B cell (primary cell): ENCODE results near the gene ATP2A1. TPM values are rescaled to one million over a fixed set of nuclear protein-coding genes. Genes with fewer than 3 reads are reported as not detected.
"Not testable (repeated sequence)": the region's sequence is repeated elsewhere in the genome, so short reads cannot be mapped to it uniquely, and the experiment has no call there.

Experiments used
- ATAC-seq: fragments of 200-7000 bp; cut with Tn5 transposase; one replicate; pipeline ENCODE4 v1.10.0; 2021; ENCODE audit warnings: low read depth, mild to moderate bottlenecking, moderate number of reproducible peaks, moderate library complexity
- CTCF ChIA-PET: fragments of 350-600 bp; sonication (Branson Sonifier 250); formaldehyde crosslinking; loops from one replicate; lab custom pipeline; 2021; ENCODE audit warnings: antibody characterized with exemption, inconsistent platforms; lab: Charles Lee
- POLR2A ChIA-PET: fragments of 350-600 bp; sonication (Branson Sonifier 250); formaldehyde crosslinking; loops from one replicate; lab custom pipeline; 2021; ENCODE audit warnings: antibody characterized with exemption; lab: Charles Lee
- DNase-seq: peaks from one replicate; pipeline ENCODE4 v3.0.0; 2013
- H2AFZ ChIP-seq: 2 replicates; pipeline ENCODE4 v1.6.1; 2012; ENCODE audit warnings: mild to moderate bottlenecking, low read depth, low read length; ENCODE audit not compliant: insufficient read depth, poor library complexity, severe bottlenecking
- H3K27ac ChIP-seq, 2 donors: 1 replicate in 1 of 2; 2 replicates in 1 of 2; pipeline ENCODE4 v1.5.1; 2012 to 2013; ENCODE audit warnings: low read length in 2 of 2, mild to moderate bottlenecking in 2 of 2, moderate library complexity in 1 of 2
- H3K27me3 ChIP-seq, 4 experiments: fragments of 200-600 bp in 1 of 4; sonication (generic) in 1 of 4; replicated peaks in 1 of 4; 1 replicate in 2 of 4; 2 replicates in 2 of 4; pipeline versions ENCODE4 v1.6.1 to v1.7.0; 2013 to 2016; ENCODE audit warnings: low read length in 3 of 4, mild to moderate bottlenecking in 2 of 4, mixed read lengths in 1 of 4, moderate library complexity in 1 of 4; ENCODE audit not compliant: insufficient read depth in 4 of 4, control insufficient read depth in 3 of 4; ENCODE audit errors: control extremely low read depth in 1 of 4
- H3K36me3 ChIP-seq, 2 experiments: replicated peaks in 1 of 2; 1 replicate in 1 of 2; 2 replicates in 1 of 2; pipeline versions ENCODE4 v1.6.1 to v1.7.1; 2013; ENCODE audit warnings: low read length in 1 of 2; ENCODE audit not compliant: insufficient read depth in 2 of 2, control insufficient read depth in 1 of 2; ENCODE audit errors: control extremely low read depth in 1 of 2, extremely low read depth in 1 of 2
- H3K4me1 ChIP-seq, 2 donors: fragments of 200-600 bp in 1 of 2; sonication (generic) in 1 of 2; 1 replicate in 1 of 2; 2 replicates in 1 of 2; pipeline versions ENCODE4 v1.5.1 to v1.6.1; 2013 to 2017; ENCODE audit warnings: low read length in 2 of 2; ENCODE audit not compliant: control insufficient read depth in 2 of 2, insufficient read depth in 2 of 2
- H3K4me2 ChIP-seq: replicated peaks from 2 replicates; pipeline ENCODE3; 2012; ENCODE audit warnings: mild to moderate bottlenecking, low read depth, low read length; ENCODE audit not compliant: poor library complexity, severe bottlenecking
- H3K4me3 ChIP-seq, 5 experiments: fragments of 200-600 bp in 1 of 5; sonication (generic) in 1 of 5; 1 replicate in 3 of 5; 2 replicates in 2 of 5; pipeline versions ENCODE4 v1.5.1 to v1.7.0; 2011 to 2016; ENCODE audit warnings: low read length in 4 of 5, mild to moderate bottlenecking in 4 of 5, low read depth in 2 of 5, control low read depth in 1 of 5, moderate library complexity in 1 of 5; ENCODE audit not compliant: insufficient read depth in 1 of 5; ENCODE audit errors: control extremely low read depth in 1 of 5, extremely low read depth in 1 of 5
- H3K79me2 ChIP-seq: fragments of 200-600 bp; sonication (generic); one replicate; pipeline ENCODE4 v1.6.0; 2016; ENCODE audit warnings: low read length; ENCODE audit not compliant: control insufficient read depth, insufficient read depth
- H3K9ac ChIP-seq: fragments of 200-600 bp; sonication (generic); 2 replicates; pipeline ENCODE4 v1.6.1; 2017; ENCODE audit warnings: mild to moderate bottlenecking, low read length, moderate library complexity
- H3K9me3 ChIP-seq, 3 donors: one replicate each; pipeline versions ENCODE4 v1.6.1 to v1.7.1; 2013; ENCODE audit warnings: low read length in 2 of 3; ENCODE audit not compliant: control insufficient read depth in 2 of 3, insufficient read depth in 1 of 3; ENCODE audit errors: control extremely low read depth in 1 of 3
- H4K20me1 ChIP-seq: 2 replicates; pipeline ENCODE4 v1.6.0; 2012; ENCODE audit warnings: mild to moderate bottlenecking, low read length; ENCODE audit not compliant: insufficient read depth, control insufficient read depth, poor library complexity, severe bottlenecking
- H3K27ac Mint-ChIP-seq: one replicate; pipeline ENCODE4 v1.8.0; 2021; ENCODE audit warnings: mixed read lengths
- H3K27me3 Mint-ChIP-seq: one replicate; pipeline ENCODE4 v1.8.0; 2021; ENCODE audit warnings: mixed read lengths
- H3K4me1 Mint-ChIP-seq: one replicate; pipeline ENCODE4 v1.8.0; 2021; ENCODE audit warnings: mixed read lengths
- H3K4me3 Mint-ChIP-seq: one replicate; pipeline ENCODE4 v1.8.0; 2021; ENCODE audit warnings: mixed read lengths
- H3K9me3 Mint-ChIP-seq: one replicate; pipeline ENCODE4 v1.8.0; 2022; ENCODE audit warnings: mixed read lengths; ENCODE audit not compliant: insufficient read depth
- EZH2 ChIP-seq: IDR thresholded peaks from 2 replicates; pipeline ENCODE4 v1.6.1; 2012; ENCODE audit warnings: borderline replicate concordance, low read depth, mild to moderate bottlenecking, moderate library complexity, low read length; ENCODE audit not compliant: insufficient read depth, poor library complexity, severe bottlenecking
- WGBS: methylation state at CpG from one replicate; pipeline ENCODE4 v1.1.5; 2013; ENCODE audit warnings: missing lambda C conversion rate; ENCODE audit not compliant: insufficient coverage; 5-methylcytosine and 5-hydroxymethylcytosine counted together
- intact Hi-C: fragments of 100-400 bp; cut with micrococcal nuclease; formaldehyde crosslinking; loops from one replicate; pipeline ENCODE4 v1.10.0; 2022
- polyA plus RNA-seq: library from polyadenylated mRNA; depleted of rRNA; stranded (reverse); fragments of >200 nt; gene quantifications from 2 replicates; pipeline ENCODE4 v1.2.3, GENCODE V29; 2012
- total RNA-seq, 2 donors: library from RNA; stranded (reverse); fragments of 120-200 nt in 1 of 2; gene quantifications; 1 replicate in 1 of 2; 2 replicates in 1 of 2; pipeline versions ENCODE4 v1.2.3 to v1.2.4, GENCODE V29; 2013 to 2022
- TF ChIP-seq, protein P1 (sequence below): fragments of 200-600 bp; IDR thresholded peaks from one replicate; pipeline ENCODE4 v1.8.0; 2022; ENCODE audit warnings: antibody characterized with exemption, mild to moderate bottlenecking

ATP2A1 gene
- total and polyA plus RNA-seq, 2 donors (not counting 1 experiment from before 2014, with no cell fraction given) = 0.31 to 0.84 TPM

DNA sequence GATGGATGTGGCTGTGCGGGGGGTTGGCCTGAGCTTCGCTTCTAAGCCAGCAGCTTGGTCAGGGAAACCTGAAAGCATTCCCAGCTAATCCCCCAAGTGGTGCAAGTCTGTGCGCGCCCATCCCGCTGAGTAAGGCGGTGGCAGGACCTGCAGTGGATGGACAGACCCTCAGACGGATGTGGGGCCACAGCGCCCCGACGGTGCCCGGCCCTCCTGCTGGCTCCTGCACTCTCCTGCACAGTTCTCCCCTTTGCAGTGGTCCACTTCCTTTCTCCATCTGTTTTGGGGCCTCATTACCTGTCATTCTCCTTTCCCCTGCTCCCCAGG, 2.3 kb downstream of the ATP2A1 start:
- H3K4me2 ChIP-seq = peak overlapping the region; percentile 100
- H3K9ac ChIP-seq = peak overlapping the region; percentile 90
- WGBS = 40% methylated on average over 10 of the region's 11 CpGs
- ChIA-PET CTCF (interaction anchor here (1.1 to 2.9 kb wide), 3 partner anchors 45 to 64 kb away, joined by 3 to 23 read pairs (median 4); no protein-coding TSS in a partner anchor), POLR2A (interaction anchor here (0.6 to 2.2 kb wide), 3 partner anchors 17 to 51 kb away, joined by 3 to 8 read pairs (median 7); partner anchors contain the start of gene CD19)
- no peak for TF ChIP-seq EZH2
- TF ChIP-seq, protein P1, sequence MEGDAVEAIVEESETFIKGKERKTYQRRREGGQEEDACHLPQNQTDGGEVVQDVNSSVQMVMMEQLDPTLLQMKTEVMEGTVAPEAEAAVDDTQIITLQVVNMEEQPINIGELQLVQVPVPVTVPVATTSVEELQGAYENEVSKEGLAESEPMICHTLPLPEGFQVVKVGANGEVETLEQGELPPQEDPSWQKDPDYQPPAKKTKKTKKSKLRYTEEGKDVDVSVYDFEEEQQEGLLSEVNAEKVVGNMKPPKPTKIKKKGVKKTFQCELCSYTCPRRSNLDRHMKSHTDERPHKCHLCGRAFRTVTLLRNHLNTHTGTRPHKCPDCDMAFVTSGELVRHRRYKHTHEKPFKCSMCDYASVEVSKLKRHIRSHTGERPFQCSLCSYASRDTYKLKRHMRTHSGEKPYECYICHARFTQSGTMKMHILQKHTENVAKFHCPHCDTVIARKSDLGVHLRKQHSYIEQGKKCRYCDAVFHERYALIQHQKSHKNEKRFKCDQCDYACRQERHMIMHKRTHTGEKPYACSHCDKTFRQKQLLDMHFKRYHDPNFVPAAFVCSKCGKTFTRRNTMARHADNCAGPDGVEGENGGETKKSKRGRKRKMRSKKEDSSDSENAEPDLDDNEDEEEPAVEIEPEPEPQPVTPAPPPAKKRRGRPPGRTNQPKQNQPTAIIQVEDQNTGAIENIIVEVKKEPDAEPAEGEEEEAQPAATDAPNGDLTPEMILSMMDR = no peak
- H3K9me3 ChIP-seq = no peaks in the 10 kb centered on the region
- intact Hi-C loops = loop anchor here (1.0 kb wide), 2 partner anchors 34 to 45 kb away; partner anchors contain the start of genes RABEP2 and TUFM
- H4K20me1 ChIP-seq = no peaks in the 10 kb centered on the region
- peaks cover 13 to 17% of the 10 kb centered on the region in 2 donors for H3K4me1 ChIP-seq
- no peak overlapping the region for H3K27ac ChIP-seq
- H2AFZ ChIP-seq = peak overlapping the region; percentile 100
- peak; percentile 9 for DNase-seq
- H3K36me3 ChIP-seq = no peaks in the 10 kb centered on the region
- H3K4me3 ChIP-seq = peak overlapping the region in 4 of 5 experiments; percentile 72 to 94 (median 87)
- Mint-ChIP-seq H3K27ac (no peak overlapping the region), H3K9me3 (no peaks in the 10 kb centered on the region), H3K4me3 (peak overlapping the region; percentile 92), H3K27me3 (peaks cover 6% of the 10 kb centered on the region), H3K4me1 (peaks cover 15% of the 10 kb centered on the region)
- no peaks in the 10 kb centered on the region for H3K79me2 ChIP-seq
- no peak for ATAC-seq
- peaks cover 0 to 8% (median 1%) of the 10 kb centered on the region in 4 experiments for H3K27me3 ChIP-seq

DNA sequence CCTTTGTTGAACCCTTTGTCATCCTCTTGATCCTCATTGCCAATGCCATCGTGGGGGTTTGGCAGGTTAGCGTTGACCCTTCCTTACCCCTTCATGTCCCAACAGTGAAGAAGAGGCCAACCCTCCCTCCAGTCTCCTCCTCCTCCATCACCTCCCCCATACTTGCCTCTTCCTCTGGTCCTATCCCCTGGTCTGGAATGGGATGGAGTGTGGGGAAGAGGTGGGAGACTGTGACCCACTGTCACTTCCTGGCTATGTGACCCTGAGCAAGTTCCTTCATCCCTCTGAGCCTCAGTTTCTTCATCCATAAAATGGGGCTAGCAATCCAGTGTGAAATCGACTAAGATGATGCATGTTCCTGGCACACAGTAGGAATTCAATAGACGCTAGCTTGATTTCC, 2.7 kb downstream of the ATP2A1 start:
- 71% methylated on average over 1 of the region's 4 CpGs for WGBS
- no peak for ATAC-seq
- no peak overlapping the region for H3K4me2 ChIP-seq
- Mint-ChIP-seq H3K4me3 (peak overlapping the region; percentile 92), H3K4me1 (peaks cover 15% of the 10 kb centered on the region), H3K27ac (no peak overlapping the region), H3K27me3 (peaks cover 6% of the 10 kb centered on the region), H3K9me3 (no peaks in the 10 kb centered on the region)
- no peaks in the 10 kb centered on the region for H3K9me3 ChIP-seq
- DNase-seq = no peak
- TF ChIP-seq, protein P1 = no peak
- TF ChIP-seq EZH2 = no peak
- POLR2A ChIA-PET = interaction anchor here (1.4 kb wide), 1 partner anchor 38 kb away, joined by 3 read pairs; no protein-coding TSS in a partner anchor
- CTCF ChIA-PET = interaction anchor here (1.4 kb wide), 1 partner anchor 61 kb away, joined by 3 read pairs; no protein-coding TSS in a partner anchor
- peaks cover 13 to 17% of the 10 kb centered on the region in 2 donors for H3K4me1 ChIP-seq
- H3K4me3 ChIP-seq = no peak overlapping the region
- no peaks in the 10 kb centered on the region for H3K79me2 ChIP-seq
- no peak overlapping the region for H3K9ac ChIP-seq
- intact Hi-C loops = loop anchor here (1.0 kb wide), 2 partner anchors 35 to 44 kb away; partner anchors contain the start of genes RABEP2 and TUFM
- H3K36me3 ChIP-seq = no peaks in the 10 kb centered on the region
- H3K27ac ChIP-seq = no peak overlapping the region
- peaks cover 0 to 8% (median 1%) of the 10 kb centered on the region in 4 experiments for H3K27me3 ChIP-seq
- no peak overlapping the region for H2AFZ ChIP-seq
- H4K20me1 ChIP-seq = no peaks in the 10 kb centered on the region

DNA sequence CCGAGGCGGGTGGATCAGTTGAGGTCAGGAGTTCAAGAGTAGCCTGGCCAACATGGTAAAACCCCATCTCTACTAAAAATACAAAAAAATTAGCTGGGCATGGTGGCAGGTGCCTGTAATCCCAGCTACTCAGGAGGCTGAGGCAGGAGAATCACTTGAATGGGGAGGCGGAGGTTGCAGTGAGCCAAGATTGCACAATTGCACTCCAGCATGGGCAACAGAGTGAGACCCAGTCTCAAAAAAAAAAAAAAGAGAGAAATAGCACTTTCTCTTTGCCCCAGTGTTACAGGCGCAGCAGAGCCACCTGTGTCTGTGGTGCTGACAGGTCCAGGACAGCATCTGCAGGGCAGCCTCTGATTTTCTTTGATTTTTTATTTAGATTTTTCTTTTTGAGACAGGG, 3.3 kb downstream of the ATP2A1 start:
- peaks cover 13 to 17% of the 10 kb centered on the region in 2 donors for H3K4me1 ChIP-seq
- WGBS = no CpG with 5 or more reads among the region's 4 CpGs
- H4K20me1 ChIP-seq, H3K9me3 ChIP-seq, intact Hi-C loops, H3K27ac ChIP-seq, H3K4me2 ChIP-seq, H3K27me3 Mint-ChIP-seq, H3K79me2 ChIP-seq, H3K27me3 ChIP-seq, H3K36me3 ChIP-seq, H3K4me3 ChIP-seq, H2AFZ ChIP-seq, DNase-seq, H3K9me3 Mint-ChIP-seq, ATAC-seq, H3K27ac Mint-ChIP-seq, H3K9ac ChIP-seq: not testable (repeated sequence)
- CTCF ChIA-PET = interaction anchor here (1.4 kb wide), 1 partner anchor 60 kb away, joined by 3 read pairs; no protein-coding TSS in a partner anchor
- peaks cover 15% of the 10 kb centered on the region for H3K4me1 Mint-ChIP-seq
- H3K4me3 Mint-ChIP-seq = peak overlapping the region; percentile 92
- POLR2A ChIA-PET = interaction anchor here (0.7 kb wide), 1 partner anchor 93 kb away, joined by 4 read pairs; the partner anchor contains the start of gene SPNS1
